ENCODE measurements around the gene SLC12A9.
"Not testable (repeated sequence)": the region's sequence is repeated elsewhere in the genome, so short reads cannot be mapped to it uniquely, and the experiment has no call there.

The SLC12A9 gene

GRCh38 chr7:100826514-100827329 lies 25.8 kb upstream of the SLC12A9 start:
- no peak for DNase-seq

- DNase-seq, result no peak
These were observed 24.9 kb upstream of the SLC12A9 start, which contains the start of gene EPHB4 for GRCh38 chr7:100827330-100828226. EPHB4 (minus strand) TSS chr7:100827523; CDS start chr7:100827030, 493 bp downstream.

GRCh38 chr7:100829150-100829716 lies 23.3 kb upstream of the SLC12A9 start:
- no peak for DNase-seq

- no peak for DNase-seq
These were observed 22.1 kb upstream of the SLC12A9 start for GRCh38 chr7:100830396-100830795.

GRCh38 chr7:100832281-100832633 lies 20.3 kb upstream of the SLC12A9 start:
- DNase-seq, result no peak

GRCh38 chr7:100835903-100836811 lies 16.4 kb upstream of the SLC12A9 start:
- no peak for DNase-seq

- no peak for DNase-seq
These were observed 15.8 kb upstream of the SLC12A9 start for GRCh38 chr7:100836812-100837098.

GRCh38 chr7:100837099-100837836 lies 15.2 kb upstream of the SLC12A9 start:
- DNase-seq, result peak; percentile 71

- DNase-seq, result no peak
These were observed 13.2 kb upstream of the SLC12A9 start for GRCh38 chr7:100839361-100839760.

- DNase-seq, result no peak
These were observed 11.9 kb upstream of the SLC12A9 start for GRCh38 chr7:100840470-100841100.

GRCh38 chr7:100847360-100847759 lies 5.2 kb upstream of the SLC12A9 start:
- no peak for DNase-seq

GRCh38 chr7:100854146-100854895 lies 1.8 kb downstream of the SLC12A9 start:
- no peak for DNase-seq

- not testable (repeated sequence) for DNase-seq
These were observed 2.4 kb downstream of the SLC12A9 start for GRCh38 chr7:100854899-100855298.

- DNase-seq, result no peak
These were observed 3.0 kb downstream of the SLC12A9 start for GRCh38 chr7:100855515-100855914.

- no peak for DNase-seq
These were observed 4.4 kb downstream of the SLC12A9 start for GRCh38 chr7:100856871-100857282.

- DNase-seq, result no peak
These were observed 7.3 kb downstream of the SLC12A9 start for GRCh38 chr7:100859856-100860255.

GRCh38 chr7:100860702-100861615 lies 8.4 kb downstream of the SLC12A9 start:
- DNase-seq, result no peak

GRCh38 chr7:100861616-100861985 lies 9.1 kb downstream of the SLC12A9 start:
- no peak for DNase-seq

GRCh38 chr7:100863406-100863950 lies 11.0 kb downstream of the SLC12A9 start:
- DNase-seq, result no peak
